NCI-H524 (cell line): Measurements from ENCODE around the gene ZMIZ1.
A peak's percentile ranks its signal among the peaks of the same experiment; 100 is the strongest.

Source experiments
- DNase-seq, 2 experiments: peaks; one replicate each; lab custom pipeline; 2025; lab: John Stamatoyannopoulos, UW

Gene ZMIZ1

GRCh38 chr10:79155301-79156081 lies 86.7 kb downstream of the ZMIZ1 start:
- no peak for DNase-seq

GRCh38 chr10:79156334-79157274 lies 87.8 kb downstream of the ZMIZ1 start:
- DNase-seq, result no peak

- DNase-seq, result no peak
Measured at GRCh38 chr10:79158004-79158340, 89.2 kb downstream of the ZMIZ1 start.

- no peak for DNase-seq
Measured at GRCh38 chr10:79158402-79159097, 89.8 kb downstream of the ZMIZ1 start.

GRCh38 chr10:79159141-79159651 lies 90.4 kb downstream of the ZMIZ1 start:
- DNase-seq, result no peak

GRCh38 chr10:79159785-79160184 lies 91.0 kb downstream of the ZMIZ1 start:
- DNase-seq, result no peak

- DNase-seq, result no peak
Measured at GRCh38 chr10:79160191-79160590, 91.4 kb downstream of the ZMIZ1 start.

GRCh38 chr10:79161557-79161956 lies 92.8 kb downstream of the ZMIZ1 start:
- DNase-seq, result no peak

GRCh38 chr10:79162022-79162421 lies 93.3 kb downstream of the ZMIZ1 start:
- DNase-seq, result no peak

- no peak for DNase-seq
Measured at GRCh38 chr10:79162861-79163665, 94.3 kb downstream of the ZMIZ1 start.

- no peak for DNase-seq
Measured at GRCh38 chr10:79163666-79163975, 94.9 kb downstream of the ZMIZ1 start.

GRCh38 chr10:79164075-79164474 lies 95.3 kb downstream of the ZMIZ1 start:
- no peak for DNase-seq

GRCh38 chr10:79165070-79165778 lies 96.5 kb downstream of the ZMIZ1 start:
- peak in 1 of 2 experiments; percentile 11 for DNase-seq

GRCh38 chr10:79166312-79166721 lies 97.6 kb downstream of the ZMIZ1 start:
- no peak for DNase-seq

- no peak for DNase-seq
Measured at GRCh38 chr10:79166741-79167140, 98.0 kb downstream of the ZMIZ1 start.

GRCh38 chr10:79167537-79167936 lies 98.8 kb downstream of the ZMIZ1 start:
- no peak for DNase-seq

- DNase-seq, result no peak
Measured at GRCh38 chr10:79168210-79168609, 99.4 kb downstream of the ZMIZ1 start.

GRCh38 chr10:79170226-79170752 lies 101.5 kb downstream of the ZMIZ1 start:
- no peak for DNase-seq

- no peak for DNase-seq
Measured at GRCh38 chr10:79170993-79171392, 102.2 kb downstream of the ZMIZ1 start.

- no peak for DNase-seq
Measured at GRCh38 chr10:79171504-79171903, 102.7 kb downstream of the ZMIZ1 start.

GRCh38 chr10:79172881-79173280 lies 104.1 kb downstream of the ZMIZ1 start:
- DNase-seq, result no peak
